ENCODE results near the gene OGN. TPM values are rescaled to one million over a fixed set of nuclear protein-coding genes. Genes with fewer than 3 reads are reported as not detected.

OGN gene
- total RNA-seq, 1 experiment from 2014 or later, result not detected

- H3K4me3 Mint-ChIP-seq, result no peak overlapping the region
- Histone ChIP-seq H3K14ac (ENCODE audit: insufficient read depth, low read length) (no peak overlapping the region), H2BK15ac (ENCODE audit: low read depth, low read length) (no peak overlapping the region), H3K9me3 (ENCODE audit: control insufficient read depth, low read depth, low read length) (no peaks in the 10 kb centered on the region), H4K8ac (replicated peaks; ENCODE audit: insufficient read length, low read depth, low read length) (no peak overlapping the region), H2AK5ac (ENCODE audit: insufficient read length, low read length) (no peak overlapping the region), H4K20me1 (ENCODE audit: control insufficient read depth, insufficient read depth, insufficient read length) (no peaks in the 10 kb centered on the region), H3T11ph (ENCODE audit: low read length) (no peak overlapping the region), H3K9ac (ENCODE audit: extremely low read depth, insufficient read length, low read length) (no peak overlapping the region), H4K91ac (ENCODE audit: insufficient read length, low read depth, low read length) (no peak overlapping the region), H3K23me2 (ENCODE audit: insufficient read length, low read depth, low read length, poor library complexity, severe bottlenecking) (no peaks in the 10 kb centered on the region), H3K4me1 (ENCODE audit: insufficient read depth, low read length) (no peaks in the 10 kb centered on the region), H2BK120ac (ENCODE audit: low read depth, low read length, poor library complexity, severe bottlenecking) (no peak overlapping the region), H2BK12ac (ENCODE audit: insufficient read length, low read depth, low read length) (no peak overlapping the region), H3K79me1 (ENCODE audit: insufficient read depth, low read depth, low read length, poor library complexity, severe bottlenecking) (no peaks in the 10 kb centered on the region), H4K5ac (ENCODE audit: insufficient read length, low read depth, low read length) (no peak overlapping the region), H2AFZ (ENCODE audit: low read length) (no peak overlapping the region), H3K27ac (ENCODE audit: insufficient read length, low read depth, low read length) (no peak overlapping the region), H2BK5ac (ENCODE audit: insufficient read length, low read length) (no peak overlapping the region), H3K18ac (ENCODE audit: insufficient read length, low read depth, low read length) (no peak overlapping the region), H3K4ac (ENCODE audit: low read depth, low read length) (no peak overlapping the region), H3K27me3 (ENCODE audit: insufficient read depth, low read length) (no peaks in the 10 kb centered on the region), H3K4me2 (ENCODE audit: insufficient read depth, insufficient read length, low read length) (no peak overlapping the region), H3K56ac (ENCODE audit: insufficient read length, low read depth, low read length) (no peak overlapping the region), H3K23ac (ENCODE audit: insufficient read length, low read depth, low read length) (no peak overlapping the region), H3K79me2 (ENCODE audit: insufficient read depth, low read length) (no peaks in the 10 kb centered on the region), H2BK20ac (ENCODE audit: low read depth, low read length, poor library complexity, severe bottlenecking) (no peak overlapping the region)
- DNase-seq, result no peak
- H3K9me3 Mint-ChIP-seq, result peaks cover 14 to 16% of the 10 kb centered on the region in 2 experiments
- no CpG with 5 or more reads among the region's 3 CpGs for WGBS (ENCODE audit: extremely low coverage, insufficient read length, low lambda C conversion rate)
- H3K36me3 Mint-ChIP-seq (ENCODE audit: insufficient read depth in 1 of 3, low read depth in 3 of 3), result peaks cover 15 to 24% (median 21%) of the 10 kb centered on the region in 3 experiments
- H3K27me3 Mint-ChIP-seq (ENCODE audit: low read depth), result no peaks in the 10 kb centered on the region
- no peak for TF ChIP-seq CTCF (conservative IDR thresholded peaks at IDR 0.05)
- no peak overlapping the region for H3K27ac Mint-ChIP-seq
- H3K4me1 Mint-ChIP-seq, result no peaks in the 10 kb centered on the region
Measured at GRCh38 chr9:92360083-92360482, 44.3 kb downstream of the OGN start.

All from H9 (cell line).